Fibroblast of the aortic adventitia (primary cell): ENCODE measurements around the gene ZSWIM1. TPM values are rescaled to one million over a fixed set of nuclear protein-coding genes. Genes with fewer than 3 reads are reported as not detected.

Experiments used
- DNase-seq: peaks from one replicate; pipeline ENCODE4 v3.0.0-alpha.2; 2010; ENCODE audit warnings: low read depth
- H3K4me3 ChIP-seq: 2 replicates; pipeline ENCODE4 v1.5.1; 2011; ENCODE audit warnings: low read depth, mild to moderate bottlenecking, control low read depth, low read length, moderate library complexity
- CTCF ChIP-seq: IDR thresholded peaks from 2 replicates; pipeline ENCODE4 v1.5.1; 2011; ENCODE audit warnings: mild to moderate bottlenecking, low read length, control low read depth, inconsistent platforms; ENCODE audit not compliant: insufficient read depth
- total RNA-seq: library from RNA; depleted of rRNA; stranded (reverse); fragments of >200 nt; gene quantifications from 2 replicates; pipeline ENCODE4 v1.2.3, GENCODE V29; 2012; ENCODE audit warnings: low replicate concordance

Gene ZSWIM1
- total RNA-seq, 1 donor: 15.1 TPM

- no peak for TF ChIP-seq CTCF
- DNase-seq: no peak
These were observed 7.7 kb downstream of the ZSWIM1 start for GRCh38 chr20:45888681-45889080.

GRCh38 chr20:45890077-45890984 lies 9.3 kb downstream of the ZSWIM1 start:
- peak; percentile 76 for TF ChIP-seq CTCF
- peak; percentile 78 for DNase-seq
- peak overlapping the region; percentile 85 for H3K4me3 ChIP-seq

More at GRCh38 chr20:45888681-45889080, 7.7 kb downstream of the ZSWIM1 start:
- no peak overlapping the region for H3K4me3 ChIP-seq

- H3K4me3 ChIP-seq: peak within 1 kb of the TSS; percentile 85
- TF ChIP-seq CTCF: no peak
- peak; percentile 93 for DNase-seq
These were observed 10.3 kb downstream of the ZSWIM1 start, which contains the start of the genes CTSA and NEURL2 for GRCh38 chr20:45890985-45891983. TSS of gene CTSA (plus strand) at chr20:45891335. CDS start at chr20:45891569, 234 bp downstream. TSS of gene NEURL2 (minus strand) at chr20:45891208. CDS start at chr20:45890991, 217 bp downstream.

- DNase-seq: peak; percentile 36
- peak overlapping the region; percentile 85 for H3K4me3 ChIP-seq
- peak; percentile 25 for TF ChIP-seq CTCF
These were observed 11.2 kb downstream of the ZSWIM1 start for GRCh38 chr20:45892049-45892825.

- TF ChIP-seq CTCF: no peak
- peak overlapping the region; percentile 85 for H3K4me3 ChIP-seq
- no peak for DNase-seq
These were observed 11.9 kb downstream of the ZSWIM1 start for GRCh38 chr20:45892828-45893500.

GRCh38 chr20:45893831-45894230 lies 12.8 kb downstream of the ZSWIM1 start:
- H3K4me3 ChIP-seq: no peak overlapping the region
- DNase-seq: no peak
- no peak for TF ChIP-seq CTCF
